MM.1S (cell line): ENCODE data around the gene ZRANB1.

Experiments
- EZH2 ChIP-seq: fragments of 300-600 bp; sonication (generic); optimal IDR thresholded peaks from 2 replicates; pipeline ENCODE3; 2017; ENCODE audit warnings: low read depth, mild to moderate bottlenecking, antibody characterized with exemption, low read length, mixed read lengths
- TF ChIP-seq, protein P1 (sequence below): fragments of 300-600 bp; sonication (generic); IDR thresholded peaks from 2 replicates; pipeline ENCODE4 v1.5.1; 2016; ENCODE audit warnings: antibody characterized with exemption, low read length, mixed read lengths

DNA sequence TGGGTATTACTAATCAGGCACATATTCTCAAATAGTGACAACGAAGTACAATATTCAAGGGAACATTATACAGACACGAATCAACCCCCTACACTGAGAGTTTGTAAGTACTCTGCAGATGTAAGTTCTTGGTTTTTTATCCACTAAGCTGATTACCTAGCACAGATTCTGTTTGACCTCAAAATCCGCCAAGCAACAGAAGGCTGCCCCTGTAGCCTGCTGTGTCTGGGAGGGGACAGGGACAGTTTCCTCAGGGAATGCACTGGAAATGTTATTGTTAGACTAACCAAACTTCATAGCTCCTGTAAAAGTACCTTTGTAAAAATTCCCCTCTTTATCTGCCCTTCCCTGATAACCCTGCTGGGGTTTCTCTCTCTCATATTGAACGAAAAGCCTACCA lies 45.2 kb upstream of the ZRANB1 start:
- TF ChIP-seq, protein P1, sequence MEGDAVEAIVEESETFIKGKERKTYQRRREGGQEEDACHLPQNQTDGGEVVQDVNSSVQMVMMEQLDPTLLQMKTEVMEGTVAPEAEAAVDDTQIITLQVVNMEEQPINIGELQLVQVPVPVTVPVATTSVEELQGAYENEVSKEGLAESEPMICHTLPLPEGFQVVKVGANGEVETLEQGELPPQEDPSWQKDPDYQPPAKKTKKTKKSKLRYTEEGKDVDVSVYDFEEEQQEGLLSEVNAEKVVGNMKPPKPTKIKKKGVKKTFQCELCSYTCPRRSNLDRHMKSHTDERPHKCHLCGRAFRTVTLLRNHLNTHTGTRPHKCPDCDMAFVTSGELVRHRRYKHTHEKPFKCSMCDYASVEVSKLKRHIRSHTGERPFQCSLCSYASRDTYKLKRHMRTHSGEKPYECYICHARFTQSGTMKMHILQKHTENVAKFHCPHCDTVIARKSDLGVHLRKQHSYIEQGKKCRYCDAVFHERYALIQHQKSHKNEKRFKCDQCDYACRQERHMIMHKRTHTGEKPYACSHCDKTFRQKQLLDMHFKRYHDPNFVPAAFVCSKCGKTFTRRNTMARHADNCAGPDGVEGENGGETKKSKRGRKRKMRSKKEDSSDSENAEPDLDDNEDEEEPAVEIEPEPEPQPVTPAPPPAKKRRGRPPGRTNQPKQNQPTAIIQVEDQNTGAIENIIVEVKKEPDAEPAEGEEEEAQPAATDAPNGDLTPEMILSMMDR: no peak
- no peak for TF ChIP-seq EZH2
